CD4-positive, CD25-positive, alpha-beta regulatory T cell (primary cell): Measurements from ENCODE around the gene OOSP4A. TPM values are rescaled to one million over a fixed set of nuclear protein-coding genes. Genes with fewer than 3 reads are reported as not detected.

ENCODE experiments used
- ATAC-seq, 2 donors: fragments of 150-1000 bp; cut with Tn5 transposase; one replicate each; pipeline ENCODE4 v1.10.0; 2021; ENCODE audit warnings: low read depth in 2 of 2, moderate number of reproducible peaks in 2 of 2, moderate library complexity in 1 of 2
- DNase-seq, 3 donors: peaks; one replicate each; pipeline versions ENCODE4 v3.0.0 to v3.0.0-alpha.2; 2012 to 2022; ENCODE audit warnings: mixed read lengths in 1 of 3
- H3K27ac ChIP-seq: one replicate; pipeline ENCODE4 v1.7.0; 2013; ENCODE audit warnings: mild to moderate bottlenecking, low read length; ENCODE audit not compliant: insufficient read depth, poor library complexity, severe bottlenecking
- H3K27me3 ChIP-seq: one replicate; pipeline ENCODE4 v1.7.0; 2013; ENCODE audit warnings: low read length; ENCODE audit not compliant: control insufficient read depth, insufficient read depth
- H3K36me3 ChIP-seq: one replicate; pipeline ENCODE4 v1.7.0; 2013; ENCODE audit warnings: mild to moderate bottlenecking, low read length, moderate library complexity; ENCODE audit not compliant: control insufficient read depth, insufficient read depth
- H3K4me1 ChIP-seq: 2 replicates; pipeline ENCODE4 v1.7.0; 2013; ENCODE audit warnings: mild to moderate bottlenecking, low read length; ENCODE audit not compliant: insufficient read depth, control insufficient read depth, poor library complexity, severe bottlenecking
- H3K4me3 ChIP-seq: one replicate; pipeline ENCODE4 v1.7.0; 2013; ENCODE audit warnings: low read depth, mild to moderate bottlenecking, low read length, moderate library complexity
- H3K9me3 ChIP-seq, 2 experiments: 1 replicate in 1 of 2; 2 replicates in 1 of 2; pipeline ENCODE4 v1.7.0; 2013; ENCODE audit warnings: low read length in 2 of 2, mild to moderate bottlenecking in 1 of 2, moderate library complexity in 1 of 2; ENCODE audit not compliant: control insufficient read depth in 2 of 2
- H3K27ac Mint-ChIP-seq, 3 donors: one replicate each; pipeline ENCODE4 v1.8.0; 2020 to 2022; ENCODE audit warnings: mild to moderate bottlenecking in 3 of 3, mixed read lengths in 3 of 3, moderate library complexity in 2 of 3
- H3K27me3 Mint-ChIP-seq: one replicate; pipeline ENCODE4 v1.8.0; 2022; ENCODE audit warnings: mild to moderate bottlenecking, mixed read lengths
- H3K36me3 Mint-ChIP-seq: one replicate; pipeline ENCODE4 v1.8.0; 2020; ENCODE audit warnings: mixed read lengths
- H3K4me1 Mint-ChIP-seq, 4 donors: one replicate each; pipeline ENCODE4 v1.8.0; 2020 to 2022; ENCODE audit warnings: mixed read lengths in 4 of 4, mild to moderate bottlenecking in 1 of 4
- H3K4me3 Mint-ChIP-seq, 4 donors: one replicate each; pipeline ENCODE4 v1.8.0; 2020 to 2022; ENCODE audit warnings: mild to moderate bottlenecking in 4 of 4, mixed read lengths in 4 of 4, moderate library complexity in 3 of 4
- H3K9me3 Mint-ChIP-seq, 7 donors: one replicate each; pipeline ENCODE4 v1.8.0; 2020 to 2022; ENCODE audit warnings: mixed read lengths in 7 of 7, mild to moderate bottlenecking in 3 of 7, moderate library complexity in 2 of 7
- polyA plus RNA-seq, 4 donors: library from polyadenylated mRNA; unstranded; fragments of 300-500 nt; fragmentation: Illumina TruSeq; gene quantifications; one replicate each; pipeline ENCODE4 v1.2.3, GENCODE V29; 2021
- total RNA-seq: library from RNA; stranded (reverse); gene quantifications from one replicate; pipeline ENCODE4 v1.2.3, GENCODE V29; 2022

The OOSP4A gene
- total and polyA plus RNA-seq, 5 donors from 2014 or later = not detected

- H3K27ac Mint-ChIP-seq = no peak overlapping the region
- H3K4me3 ChIP-seq = no peak overlapping the region
- H3K36me3 ChIP-seq = no peaks in the 10 kb centered on the region
- ATAC-seq (no peak), DNase-seq (no peak)
- H3K9me3 ChIP-seq = no peaks in the 10 kb centered on the region
- H3K4me1 Mint-ChIP-seq = no peaks in the 10 kb centered on the region
- no peaks in the 10 kb centered on the region for H3K27me3 ChIP-seq
- H3K9me3 Mint-ChIP-seq = peaks cover 0 to 4% (median 0%) of the 10 kb centered on the region in 7 donors
- H3K36me3 Mint-ChIP-seq = no peaks in the 10 kb centered on the region
- no peaks in the 10 kb centered on the region for H3K4me1 ChIP-seq
- peaks cover 6% of the 10 kb centered on the region for H3K27me3 Mint-ChIP-seq
- no peak overlapping the region for H3K4me3 Mint-ChIP-seq
- no peak overlapping the region for H3K27ac ChIP-seq
Observed at GRCh38 chr11:59941091-59941490, 22.7 kb upstream of the OOSP4A start.

GRCh38 chr11:59943997-59944714 is 19.7 kb upstream of the OOSP4A start:
- Histone ChIP-seq H3K9me3 (no peaks in the 10 kb centered on the region), H3K4me3 (no peak overlapping the region), H3K36me3 (no peaks in the 10 kb centered on the region), H3K4me1 (no peaks in the 10 kb centered on the region), H3K27ac (no peak overlapping the region), H3K27me3 (peaks cover 3% of the 10 kb centered on the region)
- Mint-ChIP-seq H3K36me3 (no peaks in the 10 kb centered on the region), H3K4me1 (no peaks in the 10 kb centered on the region), H3K27ac (no peak overlapping the region), H3K4me3 (no peak overlapping the region), H3K27me3 (peaks cover 6% of the 10 kb centered on the region), H3K9me3 (peaks cover 0 to 6% (median 0%) of the 10 kb centered on the region in 7 donors)
- no peak for ATAC-seq
- DNase-seq = no peak

GRCh38 chr11:59944720-59945119 is 19.1 kb upstream of the OOSP4A start:
- no peaks in the 10 kb centered on the region for H3K4me1 ChIP-seq
- peaks cover 3% of the 10 kb centered on the region for H3K27me3 ChIP-seq
- no peak overlapping the region for H3K4me3 Mint-ChIP-seq
- H3K9me3 ChIP-seq = no peaks in the 10 kb centered on the region
- ATAC-seq (no peak), DNase-seq (no peak)
- no peaks in the 10 kb centered on the region for H3K4me1 Mint-ChIP-seq
- no peaks in the 10 kb centered on the region for H3K36me3 Mint-ChIP-seq
- no peak overlapping the region for H3K4me3 ChIP-seq
- peaks cover 9% of the 10 kb centered on the region for H3K27me3 Mint-ChIP-seq
- H3K27ac Mint-ChIP-seq = no peak overlapping the region
- peaks cover 0 to 6% (median 0%) of the 10 kb centered on the region in 7 donors for H3K9me3 Mint-ChIP-seq
- H3K27ac ChIP-seq = no peak overlapping the region
- no peaks in the 10 kb centered on the region for H3K36me3 ChIP-seq

GRCh38 chr11:59953463-59954218 is 10.2 kb upstream of the OOSP4A start:
- no peaks in the 10 kb centered on the region for H3K36me3 Mint-ChIP-seq
- no peak for DNase-seq

GRCh38 chr11:59954219-59954847 is 9.5 kb upstream of the OOSP4A start:
- H3K9me3 Mint-ChIP-seq = peaks cover 0 to 3% (median 0%) of the 10 kb centered on the region in 7 donors
- Histone ChIP-seq H3K4me1 (no peaks in the 10 kb centered on the region), H3K36me3 (no peaks in the 10 kb centered on the region), H3K27ac (no peak overlapping the region), H3K27me3 (no peaks in the 10 kb centered on the region), H3K9me3 (no peaks in the 10 kb centered on the region), H3K4me3 (no peak overlapping the region)
- H3K27me3 Mint-ChIP-seq = peaks cover 4% of the 10 kb centered on the region
- H3K27ac Mint-ChIP-seq = no peak overlapping the region
- ATAC-seq = no peak
- no peak overlapping the region for H3K4me3 Mint-ChIP-seq
- DNase-seq = no peak
- H3K4me1 Mint-ChIP-seq = no peaks in the 10 kb centered on the region
- H3K36me3 Mint-ChIP-seq = no peaks in the 10 kb centered on the region

More at GRCh38 chr11:59953463-59954218, 10.2 kb upstream of the OOSP4A start:
- Mint-ChIP-seq H3K4me3 (no peak overlapping the region), H3K4me1 (no peaks in the 10 kb centered on the region), H3K9me3 (peaks cover 0 to 4% (median 1%) of the 10 kb centered on the region in 7 donors), H3K27me3 (peaks cover 4% of the 10 kb centered on the region), H3K27ac (no peak overlapping the region)
- Histone ChIP-seq H3K4me3 (no peak overlapping the region), H3K27me3 (no peaks in the 10 kb centered on the region), H3K9me3 (no peaks in the 10 kb centered on the region), H3K27ac (no peak overlapping the region), H3K4me1 (no peaks in the 10 kb centered on the region), H3K36me3 (no peaks in the 10 kb centered on the region)
- ATAC-seq = no peak

GRCh38 chr11:59957094-59957493 is 6.7 kb upstream of the OOSP4A start:
- Mint-ChIP-seq H3K4me3 (no peak overlapping the region), H3K27ac (no peak overlapping the region), H3K4me1 (no peaks in the 10 kb centered on the region), H3K27me3 (no peaks in the 10 kb centered on the region), H3K9me3 (peaks cover 0 to 3% (median 0%) of the 10 kb centered on the region in 7 donors), H3K36me3 (no peaks in the 10 kb centered on the region)
- Histone ChIP-seq H3K36me3 (no peaks in the 10 kb centered on the region), H3K4me3 (no peak overlapping the region), H3K9me3 (no peaks in the 10 kb centered on the region), H3K4me1 (no peaks in the 10 kb centered on the region), H3K27me3 (no peaks in the 10 kb centered on the region), H3K27ac (no peak overlapping the region)
- DNase-seq (no peak), ATAC-seq (no peak)

GRCh38 chr11:59960502-59961381 is 3.1 kb upstream of the OOSP4A start:
- Mint-ChIP-seq H3K4me3 (no peak overlapping the region), H3K9me3 (peaks cover 0 to 4% (median 0%) of the 10 kb centered on the region in 7 donors), H3K27ac (no peak overlapping the region), H3K4me1 (no peaks in the 10 kb centered on the region), H3K36me3 (no peaks in the 10 kb centered on the region), H3K27me3 (no peaks in the 10 kb centered on the region)
- H3K4me3 ChIP-seq = no peak overlapping the region
- ATAC-seq (no peak), DNase-seq (no peak)
- H3K4me1 ChIP-seq = no peaks in the 10 kb centered on the region
- H3K27me3 ChIP-seq = no peaks in the 10 kb centered on the region
- no peaks in the 10 kb centered on the region for H3K36me3 ChIP-seq
- H3K9me3 ChIP-seq = no peaks in the 10 kb centered on the region
- no peak overlapping the region for H3K27ac ChIP-seq
